OCI-M1 (cell line): Measurements from ENCODE around the gene ARFIP2.
"Not testable (repeated sequence)": the region's sequence is repeated elsewhere in the genome, so short reads cannot be mapped to it uniquely, and the experiment has no call there.

Experiments
- DNase-seq: peaks from one replicate; lab custom pipeline; 2025; lab: John Stamatoyannopoulos, UW

The ARFIP2 gene, protein sequence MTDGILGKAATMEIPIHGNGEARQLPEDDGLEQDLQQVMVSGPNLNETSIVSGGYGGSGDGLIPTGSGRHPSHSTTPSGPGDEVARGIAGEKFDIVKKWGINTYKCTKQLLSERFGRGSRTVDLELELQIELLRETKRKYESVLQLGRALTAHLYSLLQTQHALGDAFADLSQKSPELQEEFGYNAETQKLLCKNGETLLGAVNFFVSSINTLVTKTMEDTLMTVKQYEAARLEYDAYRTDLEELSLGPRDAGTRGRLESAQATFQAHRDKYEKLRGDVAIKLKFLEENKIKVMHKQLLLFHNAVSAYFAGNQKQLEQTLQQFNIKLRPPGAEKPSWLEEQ

DNA sequence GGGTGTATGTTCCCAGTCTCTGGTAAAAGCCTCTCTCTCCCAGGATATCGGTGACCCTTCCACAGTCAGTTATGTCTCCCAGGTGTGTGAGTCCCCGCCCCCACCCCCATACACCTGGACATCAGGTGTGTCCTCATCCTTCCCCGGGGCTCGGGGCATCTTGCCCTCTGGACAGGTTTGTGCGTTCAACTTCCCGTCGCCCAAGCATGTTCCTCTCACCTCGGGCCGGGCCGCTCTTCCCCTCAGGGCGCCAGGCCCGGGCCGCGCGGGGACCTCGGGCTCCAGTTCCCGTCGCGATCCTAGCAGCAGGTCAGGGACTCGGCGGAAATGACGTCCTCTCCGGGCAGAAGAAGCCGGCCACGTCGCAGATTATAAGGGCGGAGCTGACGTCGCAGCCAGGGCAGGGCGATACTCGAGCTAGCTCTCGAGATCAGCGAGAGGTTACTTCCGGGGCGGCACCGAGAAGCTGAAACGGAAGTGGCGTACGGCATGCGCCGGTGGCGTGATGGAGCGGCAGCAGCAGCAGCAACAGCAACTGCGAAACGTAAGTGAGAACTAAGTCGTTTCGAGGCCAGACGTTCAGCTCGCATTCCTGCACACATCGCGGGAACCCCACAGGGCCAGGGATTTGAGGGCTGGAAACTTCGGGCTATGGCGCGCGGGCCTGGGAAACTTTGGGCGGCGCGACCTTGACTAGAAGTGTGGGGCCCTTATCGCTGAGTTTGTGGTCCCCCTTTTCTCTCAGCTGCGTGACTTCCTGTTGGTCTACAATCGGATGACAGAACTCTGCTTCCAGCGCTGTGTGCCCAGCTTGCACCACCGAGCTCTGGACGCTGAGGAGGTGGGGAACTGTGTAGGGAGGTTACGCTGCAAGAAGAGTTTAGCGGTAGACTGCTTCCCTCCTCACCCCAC lies at the start of gene ARFIP2, which contains the start of gene TIMM10B:
TSS of gene ARFIP2 (minus strand) at position 320 of the 912 bp plus-strand sequence. CDS start 910 bp downstream, outside the sequence.
TSS of gene TIMM10B (plus strand) at position 490 of the 912 bp plus-strand sequence. CDS start at position 506, 16 bp downstream.
- DNase-seq = peak; percentile 98

DNA sequence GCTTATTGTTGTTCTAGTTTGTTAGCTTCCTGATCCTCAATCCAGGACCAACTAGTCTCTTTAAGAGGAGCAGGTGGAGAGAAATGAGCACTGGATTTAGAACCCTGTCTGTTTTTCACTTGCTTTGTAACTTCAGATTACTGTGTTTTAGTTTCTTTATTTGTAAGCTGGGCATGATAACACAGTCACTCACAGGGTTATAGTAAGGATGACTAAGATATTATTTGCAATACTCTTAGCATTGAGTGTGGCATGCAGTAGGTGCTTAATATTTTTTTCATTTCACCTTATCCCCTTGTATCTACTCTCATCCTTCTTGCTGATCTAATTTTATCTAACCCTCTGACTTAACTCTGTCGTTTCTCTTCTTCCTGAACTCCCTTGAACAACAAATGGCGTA lies 49.7 kb upstream of the ARFIP2 start:
- no peak for DNase-seq

DNA sequence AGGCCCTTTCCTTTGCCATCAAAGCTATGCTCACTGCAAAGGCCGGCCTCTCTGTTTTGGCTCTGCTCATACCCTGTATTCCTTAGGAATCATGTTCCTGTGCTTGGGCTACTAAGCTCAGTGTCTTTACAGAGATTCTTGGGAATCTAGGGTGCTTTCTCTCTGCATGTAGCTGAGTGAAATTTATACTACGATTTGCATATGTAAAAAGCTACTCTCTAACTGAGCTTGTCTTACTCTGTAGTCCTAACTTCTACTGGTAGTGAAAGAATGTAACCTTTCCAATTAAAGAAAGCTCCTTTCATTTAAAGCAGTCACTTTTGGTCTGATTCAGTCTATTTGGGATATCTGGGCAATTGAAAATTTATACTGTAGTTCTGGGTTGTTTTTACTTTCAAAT lies 48.1 kb upstream of the ARFIP2 start:
- no peak for DNase-seq

DNA sequence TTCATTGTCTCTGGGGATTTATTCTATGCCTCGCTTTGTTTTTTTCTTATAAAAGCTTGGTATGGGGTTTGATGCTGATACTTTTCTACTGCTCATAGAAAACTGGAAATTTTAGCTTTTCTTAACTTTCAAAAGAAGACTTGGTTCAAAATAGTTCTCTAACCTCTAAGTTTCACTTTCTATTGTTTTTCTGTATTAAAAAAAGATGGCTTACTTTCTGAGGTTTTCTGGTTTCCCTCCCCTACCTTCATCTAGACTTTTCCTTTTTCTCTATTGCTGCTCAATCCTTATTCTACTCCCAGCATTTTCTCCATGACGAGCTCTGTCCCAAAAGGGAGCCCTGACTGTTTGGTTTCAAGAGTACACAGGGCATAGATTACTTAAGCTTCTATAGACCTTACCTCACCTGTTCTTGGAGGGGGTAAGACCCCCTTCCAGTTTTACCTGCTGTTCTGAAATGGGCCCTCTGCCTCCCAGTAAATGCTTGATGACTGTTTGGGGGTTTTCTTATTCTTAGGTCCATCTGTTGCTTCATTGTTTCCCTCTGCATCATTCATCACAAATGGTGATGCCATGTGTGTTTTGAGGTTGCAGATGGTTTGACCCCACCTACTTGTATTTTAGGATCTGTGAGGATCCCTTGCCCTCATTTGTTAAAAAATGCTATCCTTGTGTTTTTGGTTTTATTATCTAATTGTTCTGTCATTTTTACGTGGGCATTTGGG lies 45.4 kb upstream of the ARFIP2 start:
- no peak for DNase-seq

DNA sequence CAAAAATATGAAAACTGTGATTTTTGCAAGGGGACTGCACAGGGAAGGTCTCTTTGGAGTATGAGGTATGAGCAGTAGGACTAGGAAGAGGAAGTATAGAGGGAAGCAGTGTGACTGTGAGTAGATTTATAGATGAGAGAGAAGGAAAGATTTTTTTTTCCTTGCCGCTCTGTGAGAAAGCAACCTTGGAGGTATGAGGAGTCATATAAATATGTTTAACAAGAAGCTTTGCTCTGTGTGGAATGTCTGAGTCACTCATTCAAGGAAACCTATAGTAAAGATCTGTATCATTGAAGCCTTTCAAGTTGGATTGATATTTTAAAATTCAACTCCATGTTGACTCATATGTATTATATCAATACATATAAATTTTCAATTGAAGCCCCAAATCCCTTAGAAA lies 42.1 kb upstream of the ARFIP2 start:
- DNase-seq = peak; percentile 3

DNA sequence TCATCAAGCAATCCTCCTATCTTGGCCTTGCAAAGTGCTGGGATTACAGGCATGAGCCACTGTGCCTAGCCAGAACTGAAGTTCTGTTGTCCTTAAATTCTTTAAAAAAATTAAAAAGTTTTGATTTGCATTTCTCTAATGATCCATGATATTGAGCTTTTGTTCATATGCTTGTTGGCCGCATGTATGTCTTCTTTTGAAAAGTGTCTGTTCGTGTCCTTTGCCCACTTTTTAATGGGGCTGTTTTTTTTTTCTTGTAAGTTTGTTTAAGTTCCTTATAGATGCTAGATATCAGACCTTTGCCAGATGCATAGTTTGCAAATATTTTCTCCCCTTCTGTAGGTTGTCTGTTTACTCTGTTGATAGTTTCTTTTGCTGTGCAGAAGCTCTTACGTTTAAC lies 40.8 kb upstream of the ARFIP2 start:
- DNase-seq = not testable (repeated sequence)

DNA sequence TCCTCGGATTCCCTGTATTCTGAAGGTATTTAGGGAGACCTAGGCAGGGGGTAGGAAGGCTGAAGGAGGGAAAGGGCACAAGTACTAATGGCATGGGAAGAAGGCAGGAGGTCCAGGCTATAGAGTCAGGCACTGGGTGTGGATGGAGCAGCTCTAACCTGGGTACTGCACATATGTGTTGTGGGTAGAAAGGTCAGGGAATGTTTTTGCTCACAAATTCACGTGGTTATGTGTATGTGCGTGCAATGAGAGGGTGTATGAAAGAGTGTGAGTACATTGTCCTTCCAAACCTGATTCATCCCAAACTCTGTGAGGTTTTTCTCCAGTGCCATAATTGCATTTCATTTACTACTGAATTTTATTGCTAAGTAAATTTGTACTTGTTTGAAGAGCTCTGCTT lies 39.1 kb upstream of the ARFIP2 start:
- no peak for DNase-seq

DNA sequence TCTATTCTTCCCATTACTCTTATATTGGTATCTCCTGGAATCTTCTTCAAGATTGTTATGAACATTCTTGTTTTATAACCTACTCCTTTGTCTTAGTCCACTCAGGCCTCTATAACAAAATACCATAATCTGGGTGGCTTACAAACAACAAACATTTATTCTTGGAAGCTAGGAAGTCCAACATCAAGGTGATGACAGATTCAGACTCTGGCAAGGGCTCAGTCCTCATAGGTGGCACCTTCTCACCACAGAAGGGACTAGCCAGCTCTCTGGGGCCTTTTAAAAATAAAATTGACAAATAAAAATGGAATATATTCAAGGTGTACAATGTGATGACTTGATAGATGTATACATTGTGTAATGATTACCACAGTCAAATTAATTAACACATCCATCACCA lies 35.7 kb upstream of the ARFIP2 start:
- DNase-seq = no peak

DNA sequence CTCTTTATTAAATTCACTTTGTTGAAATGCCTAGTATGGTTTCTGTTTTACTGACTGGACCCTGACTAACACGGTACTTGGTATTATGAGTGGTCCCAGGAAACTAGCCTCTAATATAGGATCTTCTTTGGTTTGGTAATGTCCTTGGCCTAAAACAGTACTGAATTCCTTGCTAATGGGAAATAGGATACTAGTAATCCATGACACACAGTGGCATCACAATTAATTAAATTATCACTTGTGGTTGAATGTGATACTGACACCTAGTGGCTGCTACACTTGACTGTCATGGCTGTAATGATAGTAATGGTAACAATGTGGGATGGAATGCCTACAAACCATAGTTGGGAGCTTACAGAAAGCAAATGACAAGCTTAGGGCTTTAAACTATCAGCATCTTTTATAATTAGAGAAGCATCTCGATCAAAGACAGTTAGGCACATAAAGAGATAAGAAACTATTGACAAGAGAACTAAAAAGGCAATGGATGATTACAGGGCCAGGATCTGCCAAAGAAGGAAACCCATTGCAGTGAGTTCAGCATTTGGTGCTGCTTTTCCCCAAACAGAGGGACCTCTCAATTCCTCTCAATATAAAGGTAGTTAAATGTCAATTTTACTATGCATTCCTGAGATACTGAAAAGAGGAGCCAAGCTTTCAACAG lies 24.6 kb upstream of the ARFIP2 start:
- DNase-seq = peak; percentile 67

DNA sequence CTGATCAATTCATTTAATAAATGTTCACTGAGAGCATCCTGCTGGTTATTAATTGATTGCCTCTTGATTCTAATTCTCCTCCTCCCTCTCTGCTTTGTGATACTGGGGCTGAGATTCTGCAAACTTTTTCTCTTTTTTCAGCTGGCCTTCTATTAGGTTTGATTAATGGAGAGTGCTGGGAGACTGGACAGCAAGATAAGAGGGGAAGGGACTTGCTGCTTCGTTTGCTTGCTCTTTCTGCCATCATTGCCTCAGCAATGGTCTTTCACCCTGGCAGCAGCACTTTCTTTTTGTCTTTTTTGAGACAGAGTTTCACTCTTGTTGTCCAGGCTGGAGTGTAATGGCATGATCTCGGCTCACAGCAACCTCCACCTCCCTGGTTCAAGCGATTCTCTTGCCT lies 23.0 kb upstream of the ARFIP2 start:
- no peak for DNase-seq

DNA sequence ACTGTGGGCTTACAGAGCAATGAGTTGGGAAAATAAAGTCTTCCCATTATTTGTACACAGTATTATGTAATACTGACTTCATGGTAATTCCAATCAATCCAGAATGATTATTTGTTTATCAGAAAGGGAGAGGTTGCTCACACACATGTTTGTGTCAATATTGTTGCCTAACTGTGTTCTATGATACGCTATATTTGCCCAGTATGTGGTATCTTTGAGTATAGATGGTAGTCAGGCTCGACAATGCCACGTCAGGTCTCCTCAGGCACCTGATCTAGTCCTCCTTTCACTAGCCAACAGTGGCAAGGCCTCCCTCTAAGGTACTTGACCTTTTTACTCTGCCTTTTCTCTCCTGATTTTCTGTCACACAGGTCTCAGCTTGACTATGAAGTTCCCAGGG lies 21.3 kb upstream of the ARFIP2 start:
- DNase-seq = no peak

DNA sequence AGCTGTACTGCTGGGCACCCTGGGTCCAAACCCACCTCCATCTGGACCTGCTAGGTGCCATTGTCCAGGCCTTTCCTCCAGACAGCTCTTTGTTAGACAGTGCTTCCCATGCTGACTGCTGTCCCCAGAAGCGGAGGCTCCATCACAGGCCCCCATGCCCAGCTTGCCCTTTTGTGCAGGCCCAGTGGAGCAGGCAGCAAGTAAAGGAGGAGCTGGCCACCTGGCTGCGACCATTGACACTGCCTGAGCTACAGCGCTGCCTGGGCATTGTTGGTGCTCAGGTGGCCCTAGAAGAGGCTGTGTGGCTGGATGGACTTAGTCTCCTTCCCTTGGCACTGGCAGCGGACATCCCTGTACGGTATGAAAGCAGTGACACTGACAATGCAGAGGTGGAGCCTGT lies 17.4 kb upstream of the ARFIP2 start:
- no peak for DNase-seq

DNA sequence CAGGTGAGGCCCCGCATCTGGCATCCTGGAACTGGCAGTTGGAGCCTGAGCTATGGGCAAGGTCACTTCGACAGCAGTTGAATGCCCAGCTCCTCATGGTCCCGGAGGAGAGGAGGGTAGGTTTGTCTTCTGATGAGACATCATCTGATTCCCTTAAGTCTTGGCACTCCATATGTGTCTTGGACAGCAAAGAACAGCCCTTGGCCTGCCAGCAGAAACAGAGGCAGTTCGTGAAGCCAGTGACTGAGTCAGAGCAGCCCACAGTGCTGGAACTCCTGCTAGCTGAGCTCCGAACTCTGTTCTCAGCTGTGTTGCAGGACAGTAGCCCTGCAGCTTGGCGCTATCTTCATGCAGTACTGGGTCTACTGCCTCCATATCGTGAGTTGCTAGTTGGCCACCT lies 17.0 kb upstream of the ARFIP2 start:
- no peak for DNase-seq

DNA sequence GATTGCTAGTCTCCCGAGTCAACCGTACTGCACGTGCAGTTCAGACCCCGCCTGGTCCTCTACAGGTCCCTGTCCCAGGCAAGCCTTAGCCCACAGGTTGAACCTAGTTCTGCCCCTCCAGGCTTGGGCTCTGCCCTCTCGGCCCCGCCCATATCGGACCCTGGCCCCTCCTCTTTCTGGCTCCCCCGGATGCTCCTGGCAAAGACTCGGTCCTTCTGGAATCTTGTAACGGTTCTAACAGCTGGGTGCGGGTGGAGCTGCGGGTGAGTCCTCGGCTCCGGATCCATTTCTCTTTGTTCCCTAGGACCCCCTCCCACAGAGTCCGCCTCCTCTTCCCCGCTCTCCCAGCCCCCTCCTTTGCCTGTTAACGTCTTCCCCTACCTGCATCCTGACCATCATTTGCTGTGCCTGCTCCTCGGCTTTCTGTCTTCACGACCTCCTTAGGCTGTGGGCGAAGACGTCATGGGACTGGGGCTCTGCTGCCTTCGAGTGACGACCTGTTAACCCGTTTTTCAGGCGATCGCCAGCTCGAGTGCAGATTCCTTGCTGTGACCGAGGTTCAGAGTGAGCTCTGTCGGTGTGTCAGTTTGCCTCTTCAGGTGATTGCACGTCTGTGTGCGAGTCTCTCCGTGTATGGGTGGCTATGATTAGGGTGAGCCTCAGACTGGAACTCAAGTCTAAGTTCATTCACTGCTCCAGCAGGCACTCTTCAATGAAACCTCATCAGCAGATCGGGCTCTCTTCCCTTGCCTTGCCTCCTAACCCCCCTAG lies 16.1 kb upstream of the ARFIP2 start, which contains the start of gene DNHD1:
TSS of gene DNHD1 (plus strand) at position 212 of the 771 bp plus-strand sequence. CDS start 936 bp downstream, outside the sequence.
- DNase-seq = no peak

DNA sequence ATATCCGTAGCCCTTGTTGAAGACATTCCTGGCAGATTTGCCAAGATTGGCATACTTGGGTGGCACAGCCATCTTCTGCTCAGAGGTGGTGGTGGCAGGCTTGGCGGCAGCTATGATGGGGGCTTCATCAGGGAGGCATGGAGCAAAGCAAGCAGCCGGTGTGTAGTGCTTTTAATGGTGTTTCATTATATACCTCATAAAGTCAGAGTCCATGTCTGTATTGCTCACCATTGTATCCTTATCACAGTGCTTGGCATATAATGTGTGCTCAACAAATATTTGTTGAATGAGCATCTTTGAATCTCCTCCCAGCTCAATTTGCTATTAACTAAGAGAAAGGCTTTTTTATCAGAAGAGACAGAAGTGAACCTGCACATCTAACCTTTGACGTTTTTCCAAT lies 8.2 kb upstream of the ARFIP2 start:
- DNase-seq = no peak

DNA sequence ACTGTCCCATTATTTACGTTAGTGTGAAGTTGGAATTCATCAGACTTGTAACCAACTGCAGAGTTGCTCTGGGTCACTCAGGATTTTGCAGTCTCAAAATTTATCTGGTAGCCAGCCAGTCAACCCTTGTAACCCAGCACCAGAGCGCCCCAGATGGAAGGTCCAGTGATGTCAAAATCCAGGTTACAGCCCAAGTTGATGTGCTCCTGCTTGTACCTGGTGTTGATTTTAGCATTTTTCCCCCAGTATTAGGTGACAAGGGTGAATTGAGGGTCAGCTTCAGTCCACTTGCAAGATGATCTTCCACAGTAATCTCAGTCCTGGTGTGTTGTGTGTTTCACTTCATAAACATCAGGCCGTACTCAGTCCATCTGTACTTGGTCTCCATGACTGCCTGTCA lies 7.7 kb upstream of the ARFIP2 start:
- DNase-seq = no peak

DNA sequence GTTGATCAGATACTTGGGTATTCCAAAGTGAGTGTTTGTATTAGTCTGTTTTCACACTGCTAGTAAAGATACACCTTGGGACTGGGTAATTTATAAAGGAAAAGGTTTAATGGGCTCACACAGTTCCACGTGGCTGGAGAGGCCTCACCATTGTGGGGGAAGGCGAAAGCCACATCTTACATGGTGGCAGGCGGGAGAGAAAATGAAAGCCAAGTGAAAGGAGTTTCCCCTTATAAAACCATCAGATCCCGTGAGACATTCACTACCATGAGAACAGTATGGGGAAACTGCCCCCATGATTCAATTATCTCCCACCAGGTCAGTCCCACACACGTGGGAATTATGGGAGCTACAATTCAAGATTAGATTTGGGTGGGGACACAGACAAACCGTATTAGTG lies 7.2 kb upstream of the ARFIP2 start:
- DNase-seq = no peak

DNA sequence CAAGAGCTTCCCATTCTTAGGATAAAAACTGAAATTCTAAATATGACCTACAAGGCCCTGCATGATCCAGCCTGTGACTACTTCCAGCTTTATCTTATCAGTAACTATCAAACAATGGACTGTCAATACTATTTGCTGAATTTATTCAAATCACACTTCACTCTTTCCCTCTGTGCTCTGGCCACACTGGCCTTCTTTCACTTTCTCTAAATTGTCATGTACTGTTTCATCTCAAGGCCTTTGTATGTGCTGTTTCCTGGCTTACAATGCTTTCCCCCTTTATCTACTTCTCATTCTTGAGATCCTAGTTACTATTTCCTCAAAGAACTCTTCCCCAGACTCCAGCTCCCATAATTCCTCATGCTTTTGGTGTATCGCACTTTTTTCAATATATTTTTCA lies 5.8 kb upstream of the ARFIP2 start:
- no peak for DNase-seq

DNA sequence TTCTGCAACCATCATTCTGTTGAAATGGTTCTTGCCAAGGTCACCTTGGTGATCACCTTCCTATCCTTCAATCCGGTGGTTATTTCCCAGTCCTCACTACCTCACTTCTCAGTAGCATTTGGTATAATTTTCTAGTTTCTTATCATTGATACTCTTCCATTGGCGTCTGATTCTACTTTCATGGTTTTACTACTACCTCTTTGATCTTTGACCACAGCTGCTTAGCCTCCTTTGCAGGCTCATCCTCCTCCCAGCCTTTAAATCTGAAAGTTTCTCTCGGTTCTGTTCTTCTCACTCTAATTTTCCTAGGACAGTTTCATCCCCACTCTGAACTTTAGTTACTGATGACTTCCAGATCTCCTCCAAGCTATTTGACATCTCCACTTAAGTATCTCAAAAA lies 5.1 kb upstream of the ARFIP2 start:
- no peak for DNase-seq

DNA sequence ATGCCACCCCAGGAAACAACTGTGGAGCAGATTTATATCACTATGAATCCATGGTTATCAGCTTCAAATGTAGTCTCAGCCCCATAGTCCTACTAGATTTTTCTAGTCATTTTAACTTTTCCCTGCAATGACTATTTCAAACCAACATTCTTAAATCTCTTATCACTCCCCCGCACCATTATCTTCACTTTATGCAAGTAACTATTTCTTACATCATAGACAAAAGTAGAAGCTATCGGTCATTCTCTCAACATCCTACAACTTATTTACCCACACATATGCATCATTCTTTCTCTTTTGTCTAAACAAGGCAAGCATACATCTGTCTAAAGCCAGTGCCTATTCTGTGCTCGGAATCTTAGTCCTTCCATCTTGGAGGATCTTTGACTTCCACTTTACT lies 4.5 kb upstream of the ARFIP2 start:
- no peak for DNase-seq

DNA sequence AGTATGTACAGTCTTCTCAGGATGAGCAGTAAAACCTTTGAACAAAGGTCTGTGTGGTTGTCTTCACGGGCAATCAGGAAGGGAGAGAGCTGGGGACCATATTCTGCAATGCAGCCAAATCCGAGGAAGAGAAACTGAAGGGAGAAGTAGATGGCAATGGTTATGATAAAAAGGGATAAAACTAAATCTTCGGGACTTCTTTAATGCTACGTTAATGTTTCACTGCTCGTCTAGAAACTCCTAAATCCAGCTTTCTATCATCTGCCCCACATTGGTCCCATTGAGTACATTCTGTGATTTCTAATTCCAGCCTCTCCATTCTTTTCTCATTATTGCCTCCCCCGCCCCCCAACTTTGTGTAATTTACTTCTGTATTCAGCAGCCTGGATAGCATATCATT lies 1.9 kb upstream of the ARFIP2 start:
- DNase-seq = no peak
